ENCODE results near the gene CPNE4.
"Not testable (repeated sequence)": the region's sequence is repeated elsewhere in the genome, so short reads cannot be mapped to it uniquely, and the experiment has no call there.

Gene CPNE4

GRCh38 chr3:131501949-131502348 lies 532.9 kb downstream of the CPNE4 start:
- no peak for FAIRE-seq
- DNase-seq (ENCODE audit: insufficient read length, low spot score): no peak

GRCh38 chr3:131494706-131495105 lies 540.1 kb downstream of the CPNE4 start:
- DNase-seq (ENCODE audit: insufficient read length, low spot score): no peak
- no peak for FAIRE-seq

GRCh38 chr3:131491775-131492174 lies 543.0 kb downstream of the CPNE4 start:
- no peak for FAIRE-seq
- no peak for DNase-seq (ENCODE audit: insufficient read length, low spot score)

- DNase-seq (ENCODE audit: insufficient read length, low spot score): no peak
- FAIRE-seq: no peak
These were observed 543.7 kb downstream of the CPNE4 start for GRCh38 chr3:131491084-131491483.

GRCh38 chr3:131486545-131486944 lies 548.3 kb downstream of the CPNE4 start:
- not testable (repeated sequence) for DNase-seq (ENCODE audit: insufficient read length, low spot score); FAIRE-seq

- FAIRE-seq (no peak), DNase-seq (ENCODE audit: insufficient read length, low spot score) (no peak)
These were observed 549.7 kb downstream of the CPNE4 start for GRCh38 chr3:131485119-131485518.

GRCh38 chr3:131484496-131485111 lies 550.2 kb downstream of the CPNE4 start:
- DNase-seq (ENCODE audit: insufficient read length, low spot score) (no peak), FAIRE-seq (no peak)

All from HTR-8/SVneo (cell line).